K562 treated with DMSO at 1 percent for 4 hours (cell line): ENCODE data around the gene SOS1. TPM values are rescaled to one million over a fixed set of nuclear protein-coding genes. Genes with fewer than 3 reads are reported as not detected.

Experiments used
- total RNA-seq: library from RNA; unstranded; fragments of 300-600 nt; gene quantifications from 2 replicates; pipeline ENCODE4 v1.2.3, GENCODE V29; 2022; ENCODE audit not compliant: insufficient read depth

SOS1 gene
- 6.6 and 9.2 TPM in 2 replicates for total RNA-seq

DNA sequence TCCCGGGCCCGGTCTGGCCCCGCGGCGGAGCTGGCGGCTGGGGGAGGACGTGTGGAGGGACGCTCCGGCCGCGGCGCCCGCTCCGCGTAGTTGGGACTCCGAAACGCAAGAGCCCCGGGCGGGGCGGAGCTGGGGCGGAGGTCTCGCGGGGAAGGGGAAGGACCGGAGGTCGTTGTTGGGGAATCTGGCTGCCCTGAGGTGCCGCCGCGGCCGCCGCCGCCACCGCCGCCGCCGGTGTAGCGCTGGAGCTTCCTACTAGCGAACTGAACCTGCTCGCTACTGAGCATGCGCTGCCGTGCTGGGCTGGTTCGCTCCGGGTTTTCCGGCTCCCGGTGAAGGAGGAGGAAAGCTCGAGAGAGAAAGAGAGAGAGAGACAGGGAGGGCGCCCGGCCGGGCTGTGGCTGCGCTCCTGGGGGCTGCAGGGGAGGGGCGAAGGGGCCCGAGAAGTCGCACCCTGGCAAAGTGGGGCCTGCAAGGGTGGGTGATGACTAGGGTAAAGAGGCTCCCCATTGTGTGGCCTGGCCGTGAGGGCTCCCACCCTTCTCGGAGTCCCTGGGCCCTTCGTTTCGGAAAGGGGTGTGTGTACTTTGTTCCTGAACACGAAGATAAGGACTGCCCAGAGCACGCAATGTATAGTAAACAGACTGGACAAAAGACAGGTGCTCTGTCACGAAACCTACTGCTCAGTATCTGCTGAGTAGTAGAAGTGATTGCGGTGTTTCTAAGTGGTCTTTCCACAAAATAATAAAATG is at the start of gene SOS1:
Gene SOS1, minus strand, starts transcription at position 281 of the 752 bp plus-strand sequence. CDS start 629 bp downstream, outside the sequence.

Other genes with a start within 250 kb of the SOS1 start
- gene DHX57, start 245.1 kb downstream of the SOS1 start, total RNA-seq, result 6.1 and 6.8 TPM in 2 replicates
- 5.8 TPM in 1 of 2 replicates, not detected in the other for gene MORN2, start 245.1 kb downstream of the SOS1 start, total RNA-seq
- gene ARHGEF33, start 231.2 kb downstream of the SOS1 start, total RNA-seq, result 0.27 TPM in 1 of 2 replicates, not detected in the other
- not detected in 2 replicates for gene CDKL4, start 122.9 kb upstream of the SOS1 start, total RNA-seq